ENCODE measurements around the gene TVP23C. TPM values are rescaled to one million over a fixed set of nuclear protein-coding genes. Genes with fewer than 3 reads are reported as not detected.

Gene TVP23C
- total and polyA plus RNA-seq, 2 donors (not counting 3 experiments of a cell fraction or from before 2014, with no cell fraction given), result 6.4 to 36.3 TPM

DNA sequence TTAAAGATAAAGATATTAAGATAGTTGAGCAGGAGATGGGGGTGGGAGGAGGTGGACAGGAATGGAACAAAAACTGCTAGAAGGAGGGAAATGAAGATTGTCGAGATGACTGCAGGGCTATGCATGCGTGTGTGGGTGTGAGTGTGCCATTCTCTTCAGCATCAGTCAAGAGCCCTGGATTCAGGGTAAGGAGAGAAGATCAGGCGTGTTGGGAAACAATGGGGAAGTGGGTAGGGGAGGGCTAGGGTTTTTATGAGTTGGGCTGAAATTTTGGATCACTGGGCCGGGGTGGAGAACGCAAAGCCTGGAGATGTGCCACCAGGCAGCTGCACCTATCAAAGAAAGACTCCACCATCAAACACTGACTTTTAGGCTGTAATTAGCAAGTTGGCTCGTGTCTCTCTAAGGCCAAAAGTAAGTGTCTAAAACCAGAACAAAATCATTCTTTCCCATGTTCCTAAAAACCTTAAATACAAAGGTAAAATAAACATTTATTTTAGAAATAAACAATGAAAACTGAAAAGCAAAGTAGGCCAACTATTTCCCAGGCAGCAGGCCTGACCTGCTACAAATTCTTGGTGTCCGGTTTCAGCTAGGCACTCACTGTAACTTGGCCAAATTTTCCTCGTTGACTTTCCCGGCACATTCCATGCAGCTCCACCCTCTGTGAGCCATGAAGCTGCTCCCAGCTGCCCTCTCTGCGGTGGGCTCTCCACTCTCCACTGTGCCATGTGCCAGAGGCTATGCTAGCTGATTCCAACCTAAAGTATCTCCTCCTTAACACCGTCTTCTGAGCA, 100.1 kb downstream of the TVP23C start:
- FAIRE-seq (peak; percentile 80), DNase-seq (ENCODE audit: low read depth, low spot score) (peak; percentile 54)
- ChIA-PET POLR2A (no interaction called here), CTCF (interaction anchor here (1.2 to 1.7 kb wide), 4 partner anchors 13 to 40 kb away, joined by 3 to 7 read pairs (median 6); no protein-coding TSS in a partner anchor)
- Histone ChIP-seq H4K20me1 (replicated peaks; ENCODE audit: control insufficient read depth, extremely low read depth, insufficient read depth, low read length) (no peaks in the 10 kb centered on the region), H3K4me1 (ENCODE audit: control insufficient read depth, extremely low read depth, insufficient read depth, low read length) (peaks cover 6% of the 10 kb centered on the region), H3K79me2 (ENCODE audit: control insufficient read depth, insufficient read depth, low read length) (no peaks in the 10 kb centered on the region), H3K4me3 (replicated peaks in 1 of 3; ENCODE audit: insufficient read depth in 1 of 3, low read depth in 1 of 3, low read length in 3 of 3) (no peak overlapping the region), H3K27ac (ENCODE audit: insufficient read depth, low read depth, low read length) (no peak overlapping the region), H3K27me3 (ENCODE audit: control insufficient read depth in 2 of 2, insufficient read depth in 2 of 2, low read length in 2 of 2) (no peaks in the 10 kb centered on the region), H3K9ac (replicated peaks; ENCODE audit: extremely low read depth, insufficient read depth, low read length) (no peak overlapping the region), H3K4me2 (ENCODE audit: insufficient read depth, low read length) (no peak overlapping the region), H3K9me1 (replicated peaks; ENCODE audit: control insufficient read depth, extremely low read depth, insufficient read depth, low read length) (no peaks in the 10 kb centered on the region), H3K36me3 (ENCODE audit: control insufficient read depth in 2 of 2, extremely low read depth in 1 of 2, insufficient read depth in 2 of 2, low read length in 2 of 2) (no peaks in the 10 kb centered on the region), H3K9me3 (replicated peaks; ENCODE audit: control insufficient read depth, insufficient read depth, low read length) (no peaks in the 10 kb centered on the region), H2AFZ (ENCODE audit: low read depth, low read length) (no peak overlapping the region)
- no peak for TF ChIP-seq GATA2 (IDR thresholded peaks at IDR 0.05; ENCODE audit: insufficient read depth, insufficient read length, low read depth, low read length)
- no peak for TF ChIP-seq POLR2AphosphoS5 (IDR thresholded peaks at IDR 0.05; ENCODE audit: insufficient read depth, low read depth, low read length)
- TF ChIP-seq, protein P1, sequence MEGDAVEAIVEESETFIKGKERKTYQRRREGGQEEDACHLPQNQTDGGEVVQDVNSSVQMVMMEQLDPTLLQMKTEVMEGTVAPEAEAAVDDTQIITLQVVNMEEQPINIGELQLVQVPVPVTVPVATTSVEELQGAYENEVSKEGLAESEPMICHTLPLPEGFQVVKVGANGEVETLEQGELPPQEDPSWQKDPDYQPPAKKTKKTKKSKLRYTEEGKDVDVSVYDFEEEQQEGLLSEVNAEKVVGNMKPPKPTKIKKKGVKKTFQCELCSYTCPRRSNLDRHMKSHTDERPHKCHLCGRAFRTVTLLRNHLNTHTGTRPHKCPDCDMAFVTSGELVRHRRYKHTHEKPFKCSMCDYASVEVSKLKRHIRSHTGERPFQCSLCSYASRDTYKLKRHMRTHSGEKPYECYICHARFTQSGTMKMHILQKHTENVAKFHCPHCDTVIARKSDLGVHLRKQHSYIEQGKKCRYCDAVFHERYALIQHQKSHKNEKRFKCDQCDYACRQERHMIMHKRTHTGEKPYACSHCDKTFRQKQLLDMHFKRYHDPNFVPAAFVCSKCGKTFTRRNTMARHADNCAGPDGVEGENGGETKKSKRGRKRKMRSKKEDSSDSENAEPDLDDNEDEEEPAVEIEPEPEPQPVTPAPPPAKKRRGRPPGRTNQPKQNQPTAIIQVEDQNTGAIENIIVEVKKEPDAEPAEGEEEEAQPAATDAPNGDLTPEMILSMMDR (IDR thresholded peaks at IDR 0.05; ENCODE audit: extremely low read depth in 1 of 2, insufficient read depth in 1 of 2, low read depth in 1 of 2, low read length in 2 of 2), result no peak
- TF ChIP-seq MYC (IDR thresholded peaks at IDR 0.05; ENCODE audit: low read depth, low read length), result no peak
- TF ChIP-seq MAX (IDR thresholded peaks at IDR 0.05; ENCODE audit: insufficient read depth, insufficient read length), result no peak
- TF ChIP-seq FOS (IDR thresholded peaks at IDR 0.05; ENCODE audit: borderline replicate concordance, insufficient read depth, low read length), result no peak
- no peak for TF ChIP-seq POLR2A (IDR thresholded peaks at IDR 0.05; ENCODE audit: low read depth, low read length)
- TF ChIP-seq JUN (IDR thresholded peaks at IDR 0.05; ENCODE audit: borderline replicate concordance, insufficient read depth, insufficient read length, low read depth), result no peak
- TF ChIP-seq EZH2 (IDR thresholded peaks at IDR 0.05; ENCODE audit: borderline replicate concordance, low read depth, low read length, severe bottlenecking), result no peak
- dilution Hi-C loops (cut with MboI; ENCODE audit: extremely low pct_ligation_motif_present, low sequenced_read_pairs), result no loop called here
- intact Hi-C loops (cut with micrococcal nuclease), result loop anchor here (1.0 kb wide), 1 partner anchor 10 kb away; no protein-coding TSS in a partner anchor
- BruUV-seq (replicated peaks), result no TSS peak

Data from endothelial cell of umbilical vein (primary cell).